Fibroblast of lung (primary cell): ENCODE data around the gene PADI2.

Experiments used
- EZH2 ChIP-seq: IDR thresholded peaks from 2 replicates; pipeline ENCODE4 v1.5.1; 2012; ENCODE audit warnings: low read length, control low read depth, mild to moderate bottlenecking; ENCODE audit errors: missing control alignments
- TF ChIP-seq, protein P1 (sequence below), 2 donors: IDR thresholded peaks in 1 of 2; conservative IDR thresholded peaks in 1 of 2; 1 replicate in 1 of 2; 2 replicates in 1 of 2; pipeline ENCODE4 v1.5.1; 2011 to 2012; ENCODE audit warnings: low read length in 2 of 2, control low read depth in 1 of 2, inconsistent platforms in 1 of 2, low read depth in 1 of 2, mild to moderate bottlenecking in 1 of 2

DNA sequence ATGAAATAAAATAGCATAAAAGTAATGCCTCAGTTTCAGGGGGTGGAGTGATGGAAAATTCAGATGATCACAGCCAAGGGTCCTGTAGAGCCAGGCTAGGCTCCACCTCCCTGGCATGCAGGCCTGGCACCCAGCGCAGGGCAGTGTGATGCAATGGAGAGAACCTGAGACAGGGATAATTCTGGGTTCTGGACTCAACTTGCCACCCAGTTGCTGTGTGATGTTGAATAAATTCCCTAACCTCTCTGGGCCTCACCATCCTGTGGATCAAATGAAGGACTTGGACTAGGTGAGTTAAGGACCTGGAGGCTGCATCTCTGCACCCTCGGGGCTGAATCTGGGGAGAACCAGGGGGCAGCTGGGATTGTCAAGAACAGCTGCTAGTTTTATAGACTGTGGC is 17.0 kb downstream of the PADI2 start:
- TF ChIP-seq, protein P1, sequence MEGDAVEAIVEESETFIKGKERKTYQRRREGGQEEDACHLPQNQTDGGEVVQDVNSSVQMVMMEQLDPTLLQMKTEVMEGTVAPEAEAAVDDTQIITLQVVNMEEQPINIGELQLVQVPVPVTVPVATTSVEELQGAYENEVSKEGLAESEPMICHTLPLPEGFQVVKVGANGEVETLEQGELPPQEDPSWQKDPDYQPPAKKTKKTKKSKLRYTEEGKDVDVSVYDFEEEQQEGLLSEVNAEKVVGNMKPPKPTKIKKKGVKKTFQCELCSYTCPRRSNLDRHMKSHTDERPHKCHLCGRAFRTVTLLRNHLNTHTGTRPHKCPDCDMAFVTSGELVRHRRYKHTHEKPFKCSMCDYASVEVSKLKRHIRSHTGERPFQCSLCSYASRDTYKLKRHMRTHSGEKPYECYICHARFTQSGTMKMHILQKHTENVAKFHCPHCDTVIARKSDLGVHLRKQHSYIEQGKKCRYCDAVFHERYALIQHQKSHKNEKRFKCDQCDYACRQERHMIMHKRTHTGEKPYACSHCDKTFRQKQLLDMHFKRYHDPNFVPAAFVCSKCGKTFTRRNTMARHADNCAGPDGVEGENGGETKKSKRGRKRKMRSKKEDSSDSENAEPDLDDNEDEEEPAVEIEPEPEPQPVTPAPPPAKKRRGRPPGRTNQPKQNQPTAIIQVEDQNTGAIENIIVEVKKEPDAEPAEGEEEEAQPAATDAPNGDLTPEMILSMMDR (conservative IDR thresholded peaks at IDR 0.05 in 1 of 2, IDR thresholded peaks at IDR 0.05 in 1 of 2; ENCODE audit: low read depth in 1 of 2, low read length in 2 of 2) = no peak
- TF ChIP-seq EZH2 = no peak
